Globus pallidus (tissue), 1 donor: ENCODE measurements around the gene GPR137B.

Experiments used
- DNase-seq: peaks from one replicate; pipeline ENCODE4 v3.0.0-alpha.2; 2015; ENCODE audit warnings: low spot score

The GPR137B gene

DNA sequence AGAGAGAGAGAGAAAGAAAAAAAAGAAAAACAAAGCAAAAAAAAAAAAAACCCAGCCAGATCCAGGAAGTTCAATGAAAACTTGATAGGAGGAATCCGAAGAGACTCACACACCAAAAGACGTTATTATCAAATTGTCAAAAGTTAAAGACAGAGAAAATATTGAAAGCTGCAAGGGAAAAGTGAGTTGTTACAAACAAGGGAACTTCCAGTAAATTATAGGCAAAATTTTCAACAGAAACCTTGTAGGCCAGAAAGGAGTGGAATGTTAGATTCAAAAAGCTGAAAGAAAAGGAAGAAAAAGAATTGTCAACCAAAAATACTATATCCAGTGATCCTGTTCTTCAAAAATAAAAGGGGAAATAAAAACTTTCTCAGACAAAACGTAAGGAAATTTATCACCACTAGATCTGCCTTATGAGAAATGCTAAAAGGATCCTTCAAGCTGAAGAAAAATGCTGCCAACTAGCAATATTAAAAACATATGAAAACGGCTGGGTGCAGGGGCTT is 115.8 kb downstream of the GPR137B start:
- DNase-seq, result no peak
